CD4-positive, alpha-beta T cell treated with Interleukin-6 at 100 ng/mL for 8 hours (primary cell): ENCODE results near the gene LINS1.

ENCODE experiments used
- DNase-seq: peaks from one replicate; pipeline ENCODE4 v3.0.0-alpha.2; 2020; ENCODE audit warnings: mixed read lengths, low spot score

Gene LINS1

GRCh38 chr15:100602064-100602822 lies at the start of gene LINS1, which contains the start of gene ASB7:
Gene LINS1, minus strand, starts transcription at chr15:100602184. Its CDS starts 21,342 bp downstream, at chr15:100580842.
Gene ASB7, plus strand, starts transcription at chr15:100602589. Its CDS starts 9,628 bp downstream, at chr15:100612217.
- peak; percentile 100 for DNase-seq

- DNase-seq = no peak
Observed at GRCh38 chr15:100651253-100651652, 49.3 kb upstream of the LINS1 start.

- no peak for DNase-seq
Observed at GRCh38 chr15:100650685-100651084, 48.7 kb upstream of the LINS1 start.

DNA sequence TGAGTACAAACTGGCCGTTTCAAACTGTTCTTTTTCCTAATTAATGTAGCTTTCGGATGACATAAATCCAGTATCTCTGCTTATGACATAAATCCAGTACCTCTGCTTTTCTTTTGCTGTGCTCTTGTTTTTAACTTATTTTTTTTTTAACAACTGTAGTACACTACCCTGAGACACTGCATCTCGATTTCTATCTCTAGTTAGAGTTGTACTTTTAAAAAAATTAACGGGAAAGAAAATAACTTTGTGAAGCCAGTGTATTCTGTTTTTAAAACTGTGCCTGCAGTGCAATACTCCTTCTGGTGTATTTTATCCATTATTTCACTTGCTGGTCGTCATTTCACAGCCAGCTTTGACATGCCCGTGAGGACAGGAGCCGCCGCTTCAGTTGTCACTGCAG lies 47.0 kb upstream of the LINS1 start:
- no peak for DNase-seq

DNA sequence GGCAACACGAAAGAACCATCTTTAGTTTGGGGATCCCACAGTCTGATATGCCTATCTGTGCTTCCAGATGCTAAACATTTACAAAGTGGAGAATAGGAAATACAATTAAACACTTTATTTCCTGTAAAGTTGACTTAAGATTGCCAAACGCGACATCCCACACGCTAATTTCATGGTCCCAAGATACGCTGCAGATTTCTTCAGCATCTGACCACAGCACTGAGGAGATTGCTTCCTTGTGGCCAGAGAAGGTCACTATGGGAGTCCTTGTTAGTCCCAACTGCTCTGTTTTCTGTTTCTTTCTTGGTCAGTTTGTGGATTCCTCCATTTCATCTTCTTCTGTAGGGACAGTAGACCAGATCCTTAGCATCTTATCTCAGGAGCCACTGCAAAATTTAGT lies 43.7 kb upstream of the LINS1 start:
- no peak for DNase-seq

DNA sequence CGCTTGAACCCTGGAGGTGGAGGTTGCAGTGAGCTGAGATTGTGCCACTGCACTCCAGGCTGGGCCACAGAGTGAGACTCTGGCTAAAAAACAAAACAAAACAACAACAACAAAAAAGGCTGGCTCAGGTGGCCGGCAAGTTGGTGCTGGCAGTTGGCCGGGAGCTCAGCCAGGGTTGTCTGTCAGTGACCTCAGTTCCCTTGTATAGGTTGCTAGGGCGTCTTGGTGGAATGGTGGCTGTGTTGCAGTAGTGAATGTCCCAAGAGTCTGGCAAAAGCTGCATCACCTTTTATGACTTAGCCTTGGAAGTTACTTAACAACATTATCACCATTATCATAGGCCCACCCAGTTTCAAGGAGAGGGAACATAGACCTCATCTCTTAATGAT lies 41.0 kb upstream of the LINS1 start:
- DNase-seq = no peak

DNA sequence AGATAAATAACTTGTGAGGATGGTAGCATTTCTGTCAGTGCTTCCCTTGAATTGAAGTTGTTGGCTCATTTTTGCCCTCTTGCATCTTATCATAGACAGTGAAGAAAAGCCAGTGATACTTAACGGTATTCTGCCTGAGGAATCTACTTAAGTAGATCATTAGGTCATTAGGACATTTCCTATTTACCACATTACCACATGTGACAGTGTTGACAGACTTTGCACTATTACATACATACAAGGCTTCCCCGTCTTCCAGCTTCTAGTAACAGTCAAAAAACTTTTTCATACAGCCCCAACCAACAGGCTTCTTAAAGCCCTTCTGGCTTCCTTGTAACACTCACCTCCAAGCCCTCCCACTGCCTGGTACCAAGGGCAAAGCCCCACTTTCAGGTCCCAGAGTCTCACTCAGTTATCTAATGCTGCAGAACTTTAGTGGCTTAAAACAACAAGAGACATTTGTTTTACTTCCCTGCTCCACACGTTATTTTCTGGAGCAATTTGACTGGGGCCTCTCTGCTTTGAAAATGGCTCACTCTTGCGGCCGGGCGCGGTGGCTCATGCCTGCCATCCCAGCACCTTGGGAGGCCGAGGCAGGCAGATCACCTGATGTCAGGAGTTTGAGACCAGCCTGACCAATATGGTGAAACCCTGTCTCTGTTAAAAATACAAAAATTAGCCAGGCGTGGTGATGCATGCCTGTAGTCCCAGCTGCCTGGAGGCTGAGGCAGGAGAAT lies 40.4 kb upstream of the LINS1 start:
- DNase-seq = no peak

DNA sequence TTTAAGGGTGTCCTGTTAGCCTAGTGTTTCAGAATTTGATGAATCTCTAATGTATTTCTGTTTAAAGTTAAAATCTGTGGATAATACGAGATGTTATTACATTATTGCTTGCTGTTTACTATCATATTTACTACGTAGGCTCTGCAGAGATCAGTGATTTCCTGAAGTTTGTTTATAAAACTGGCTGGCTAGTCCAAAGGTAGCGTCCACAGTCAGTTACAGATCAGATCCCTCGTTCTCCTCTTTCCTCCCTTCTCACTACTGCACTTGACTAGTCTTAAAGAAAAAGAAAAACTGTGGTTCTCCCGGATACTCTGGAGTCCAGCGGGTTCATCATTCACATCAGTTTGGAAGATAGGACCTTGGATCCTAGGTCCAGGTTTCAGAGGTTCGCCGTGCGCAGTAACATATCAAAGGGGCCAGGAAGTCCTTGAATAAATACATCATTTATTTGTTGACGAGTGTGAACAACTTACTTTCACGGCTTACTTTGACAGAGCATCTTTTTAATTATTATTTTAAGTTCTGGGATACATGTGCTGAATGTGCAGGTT lies 36.3 kb upstream of the LINS1 start:
- no peak for DNase-seq

GRCh38 chr15:100635406-100636071 lies 33.6 kb upstream of the LINS1 start:
- no peak for DNase-seq

GRCh38 chr15:100633763-100634075 lies 31.7 kb upstream of the LINS1 start:
- DNase-seq = no peak

- DNase-seq = no peak
Observed at GRCh38 chr15:100631831-100632230, 29.8 kb upstream of the LINS1 start.

- no peak for DNase-seq
Observed at GRCh38 chr15:100628746-100629145, 26.8 kb upstream of the LINS1 start.

- peak; percentile 70 for DNase-seq
Observed at GRCh38 chr15:100627789-100628395, 25.9 kb upstream of the LINS1 start.

GRCh38 chr15:100623301-100623700 lies 21.3 kb upstream of the LINS1 start:
- DNase-seq = no peak

- no peak for DNase-seq
Observed at GRCh38 chr15:100616700-100617099, 14.7 kb upstream of the LINS1 start.

DNA sequence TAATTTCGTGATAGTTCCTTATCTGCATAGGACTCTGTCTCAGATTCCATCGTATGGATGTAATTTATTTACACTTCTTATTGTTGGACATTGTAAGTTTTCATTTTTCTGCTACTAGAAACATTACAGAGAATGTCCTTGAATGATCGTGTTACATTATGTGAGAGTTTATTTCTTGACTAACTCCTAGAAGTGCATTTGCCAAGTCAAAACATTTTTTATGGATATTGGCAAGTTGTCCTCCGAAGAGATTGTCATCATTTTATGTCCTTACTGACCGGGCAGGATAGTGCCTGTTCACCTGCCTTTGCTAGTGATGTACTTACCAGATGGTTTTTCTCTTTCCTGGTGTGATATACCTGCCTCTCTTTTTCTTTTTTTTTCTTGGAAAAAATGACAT lies 13.8 kb upstream of the LINS1 start:
- DNase-seq = no peak

- DNase-seq = no peak
Observed at GRCh38 chr15:100614918-100615317, 12.9 kb upstream of the LINS1 start.

DNA sequence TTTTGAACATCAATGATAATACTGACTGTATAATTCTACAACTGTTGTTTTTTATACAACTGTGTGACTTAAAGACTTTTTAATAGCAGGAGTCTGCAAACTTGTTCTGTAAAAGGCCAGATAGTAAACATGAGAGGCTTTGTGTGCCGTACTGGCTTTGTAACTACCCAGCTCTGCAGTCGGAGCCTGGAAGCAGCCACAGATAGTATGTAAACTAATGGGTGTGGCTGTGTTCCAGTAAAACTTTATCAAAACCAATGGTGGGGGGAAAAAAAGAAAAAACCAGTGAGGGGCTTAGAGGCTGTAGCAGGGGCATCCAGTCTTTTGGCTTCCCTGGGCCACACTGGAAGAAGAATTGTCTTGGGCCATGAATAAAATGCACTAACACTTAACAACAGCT lies 12.4 kb upstream of the LINS1 start:
- no peak for DNase-seq

GRCh38 chr15:100613208-100613607 lies 11.2 kb upstream of the LINS1 start:
- no peak for DNase-seq

DNA sequence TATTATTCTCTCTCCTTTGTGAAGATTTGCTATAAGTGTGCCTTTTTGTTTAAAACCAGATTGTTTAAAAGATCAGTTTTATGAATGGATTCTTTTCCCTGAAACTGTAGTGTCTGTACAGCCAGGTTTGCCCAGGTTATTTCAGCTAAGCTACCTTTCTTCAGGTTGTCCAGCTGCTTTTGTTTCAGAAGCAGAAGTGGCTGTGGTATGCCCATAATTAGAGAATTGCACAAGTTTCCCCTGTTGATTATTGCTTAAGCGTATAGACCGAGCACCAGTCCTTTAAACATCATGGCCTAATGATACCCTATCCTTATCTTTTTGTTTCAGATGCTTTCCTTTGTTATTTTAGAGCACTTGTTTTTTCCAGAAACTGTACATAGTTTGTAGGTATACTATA lies 10.6 kb upstream of the LINS1 start:
- DNase-seq = no peak

GRCh38 chr15:100602823-100603393 lies 924 bp upstream of the LINS1 start:
- peak; percentile 33 for DNase-seq

GRCh38 chr15:100601617-100602063 lies 344 bp downstream of the LINS1 start:
- no peak for DNase-seq
